Measurements from ENCODE around the gene AMH.

AMH gene

DNA sequence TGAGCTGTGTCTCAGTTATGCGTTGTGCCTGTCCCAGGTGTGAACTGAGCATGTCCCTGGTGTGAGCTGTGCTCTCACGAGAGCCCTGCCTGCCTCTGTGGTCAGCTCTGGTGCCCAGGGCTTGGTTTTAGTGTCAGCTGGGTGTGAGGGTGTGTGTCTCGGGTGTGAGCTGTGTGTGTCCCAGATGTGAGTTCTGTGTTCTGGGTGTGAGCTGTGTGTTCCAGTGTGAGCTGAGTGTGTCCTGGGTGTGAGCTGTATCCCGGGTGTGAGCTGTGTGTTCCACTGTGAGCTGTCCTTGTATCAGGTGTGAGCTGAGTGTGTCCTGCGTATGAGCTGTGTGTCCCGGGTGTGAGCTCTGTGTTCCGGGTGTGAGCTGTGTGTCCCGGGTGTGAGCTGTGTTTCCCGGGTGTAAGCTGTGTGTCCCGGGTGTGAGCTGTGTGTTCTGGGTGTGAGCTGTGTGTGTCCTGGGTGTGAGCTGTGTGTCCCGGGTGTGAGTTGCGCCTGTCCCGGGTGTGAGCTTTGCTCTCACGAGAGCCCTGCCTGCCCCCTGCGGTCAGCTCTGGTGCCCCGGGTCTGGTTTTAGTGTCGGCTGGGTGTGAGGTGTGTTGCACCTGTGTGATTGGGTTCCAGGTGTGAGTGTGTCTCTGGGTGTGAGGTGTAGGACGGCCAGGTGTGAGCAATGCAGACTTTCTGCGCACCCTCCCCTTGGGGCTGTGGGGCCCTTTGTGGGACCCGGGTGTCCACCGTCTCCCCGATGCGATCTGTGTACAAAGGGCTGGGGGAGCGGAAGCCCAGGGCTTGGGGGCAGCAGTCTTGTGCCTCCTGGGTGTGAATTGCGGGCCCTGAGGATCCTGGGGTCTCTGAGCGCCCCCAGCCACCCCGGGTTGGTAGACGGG, 39.9 kb downstream of the AMH start:
- no peak for DNase-seq (ENCODE audit: low read depth)
- peak overlapping the region; percentile 52 for H3K4me3 ChIP-seq (ENCODE audit: low read depth, low read length)
- TF ChIP-seq, protein P1, sequence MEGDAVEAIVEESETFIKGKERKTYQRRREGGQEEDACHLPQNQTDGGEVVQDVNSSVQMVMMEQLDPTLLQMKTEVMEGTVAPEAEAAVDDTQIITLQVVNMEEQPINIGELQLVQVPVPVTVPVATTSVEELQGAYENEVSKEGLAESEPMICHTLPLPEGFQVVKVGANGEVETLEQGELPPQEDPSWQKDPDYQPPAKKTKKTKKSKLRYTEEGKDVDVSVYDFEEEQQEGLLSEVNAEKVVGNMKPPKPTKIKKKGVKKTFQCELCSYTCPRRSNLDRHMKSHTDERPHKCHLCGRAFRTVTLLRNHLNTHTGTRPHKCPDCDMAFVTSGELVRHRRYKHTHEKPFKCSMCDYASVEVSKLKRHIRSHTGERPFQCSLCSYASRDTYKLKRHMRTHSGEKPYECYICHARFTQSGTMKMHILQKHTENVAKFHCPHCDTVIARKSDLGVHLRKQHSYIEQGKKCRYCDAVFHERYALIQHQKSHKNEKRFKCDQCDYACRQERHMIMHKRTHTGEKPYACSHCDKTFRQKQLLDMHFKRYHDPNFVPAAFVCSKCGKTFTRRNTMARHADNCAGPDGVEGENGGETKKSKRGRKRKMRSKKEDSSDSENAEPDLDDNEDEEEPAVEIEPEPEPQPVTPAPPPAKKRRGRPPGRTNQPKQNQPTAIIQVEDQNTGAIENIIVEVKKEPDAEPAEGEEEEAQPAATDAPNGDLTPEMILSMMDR (IDR thresholded peaks at IDR 0.05; ENCODE audit: insufficient read depth, low read depth, low read length, missing control alignments): no peak

DNA sequence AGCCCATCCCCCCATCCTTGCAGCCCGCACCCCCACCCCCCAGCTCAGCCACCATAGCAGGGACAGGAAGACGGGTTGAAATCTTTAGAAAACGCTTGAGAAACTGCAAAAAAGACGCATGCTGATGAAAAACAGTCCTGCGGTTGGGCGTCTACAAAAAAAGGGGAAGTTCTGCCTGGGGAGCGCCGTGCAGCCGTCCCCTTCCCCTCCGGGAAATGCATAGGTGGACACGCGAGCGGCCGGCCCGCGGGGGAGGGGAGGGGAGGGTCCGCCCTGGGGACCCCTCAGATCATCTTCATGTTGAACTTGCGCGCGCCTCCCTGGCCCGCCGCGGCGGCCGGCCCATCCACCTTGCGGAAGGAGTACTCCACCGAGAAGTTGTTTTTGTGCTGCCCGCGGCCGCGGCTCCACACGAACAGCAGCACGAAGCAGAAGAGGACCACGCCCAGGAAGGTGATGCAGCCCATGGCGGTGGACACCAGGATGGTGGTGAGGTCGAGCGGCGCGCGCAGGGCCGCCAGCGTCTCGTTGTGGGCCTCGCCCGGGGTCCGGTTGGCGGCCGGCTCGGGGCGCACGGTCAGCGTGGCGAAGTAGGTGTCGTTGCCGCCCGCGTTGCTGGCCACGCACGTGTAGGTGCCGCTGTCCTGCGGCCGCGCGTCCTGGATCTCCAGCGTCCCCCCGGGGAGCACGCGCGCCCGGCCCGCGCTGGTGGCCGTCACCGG, 40.8 kb downstream of the AMH start:
- TF ChIP-seq, protein P1 (IDR thresholded peaks at IDR 0.05; ENCODE audit: insufficient read depth, low read depth, low read length, missing control alignments): no peak
- H3K4me3 ChIP-seq (ENCODE audit: low read depth, low read length): peak overlapping the region; percentile 52
- peak; percentile 87 for DNase-seq (ENCODE audit: low read depth)

DNA sequence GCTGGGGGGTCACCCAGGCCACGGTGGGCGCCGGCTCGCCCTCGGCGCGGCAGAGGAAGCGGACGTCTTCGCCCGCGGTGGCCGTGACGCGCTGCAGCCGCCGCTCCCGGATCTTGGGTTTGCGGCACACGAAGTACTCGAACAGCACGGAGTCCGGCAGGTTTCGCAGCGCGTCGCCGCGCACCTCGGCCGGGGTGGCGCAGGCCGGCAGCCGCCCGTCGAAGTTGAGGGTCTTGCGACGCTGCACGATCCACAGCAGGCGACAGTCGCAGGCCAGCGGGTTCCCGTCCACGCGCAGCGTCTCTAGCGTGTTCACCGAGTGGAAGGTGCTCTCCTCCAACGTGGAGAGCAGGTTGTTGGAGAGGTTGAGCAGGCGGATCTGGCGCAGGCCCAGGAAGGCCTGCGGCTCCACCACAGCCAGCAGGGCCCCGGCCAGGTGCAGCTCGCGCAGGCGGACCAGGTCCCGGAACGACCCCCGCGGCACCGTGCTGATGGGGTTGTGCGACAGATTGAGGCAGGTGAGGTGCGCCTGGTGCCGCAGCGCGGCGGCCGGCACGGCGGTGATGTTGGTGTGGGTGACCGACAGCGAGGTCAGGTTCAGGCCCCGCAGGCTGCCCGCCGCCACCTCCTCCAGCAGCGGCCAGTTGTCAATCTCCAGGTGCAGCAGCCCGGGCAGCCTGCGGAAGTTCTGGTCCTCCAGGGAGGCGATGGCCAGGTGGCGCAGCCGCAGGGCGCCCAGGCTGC, 41.5 kb downstream of the AMH start:
- DNase-seq (ENCODE audit: low read depth): peak; percentile 45
- peak overlapping the region; percentile 52 for H3K4me3 ChIP-seq (ENCODE audit: low read depth, low read length)
- TF ChIP-seq, protein P1 (IDR thresholded peaks at IDR 0.05; ENCODE audit: insufficient read depth, low read depth, low read length, missing control alignments): no peak

DNA sequence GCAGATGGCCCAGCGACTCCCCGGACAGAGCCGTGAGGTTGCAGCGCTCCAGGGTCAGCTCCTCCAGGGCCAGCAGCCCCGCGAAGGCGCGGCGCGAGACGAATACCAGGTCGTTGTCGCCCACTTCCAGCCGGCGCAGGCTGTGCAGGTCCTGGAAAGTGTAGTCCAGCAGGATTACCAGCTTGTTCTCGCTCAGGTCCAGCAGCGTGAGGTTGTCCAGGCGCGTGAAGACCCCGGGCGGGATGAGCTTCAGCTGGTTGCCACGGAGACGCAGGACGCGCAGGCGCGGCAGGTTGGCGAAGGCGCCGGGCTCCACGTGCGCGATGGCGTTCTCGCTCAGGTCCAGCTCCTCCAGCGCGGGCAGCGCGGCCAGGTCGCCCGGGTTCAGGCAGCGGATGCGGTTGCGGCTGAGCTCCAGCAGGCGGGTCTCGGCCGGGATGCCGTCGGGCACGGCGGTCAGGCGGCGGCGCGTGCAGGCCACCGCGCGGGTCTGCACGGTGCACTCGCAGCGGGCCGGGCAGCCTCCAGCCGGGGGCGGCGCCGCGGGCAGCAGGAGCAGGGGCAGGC, 42.1 kb downstream of the AMH start:
- H3K4me3 ChIP-seq (ENCODE audit: low read depth, low read length): peak overlapping the region; percentile 52
- TF ChIP-seq, protein P1 (IDR thresholded peaks at IDR 0.05; ENCODE audit: insufficient read depth, low read depth, low read length, missing control alignments): no peak
- DNase-seq (ENCODE audit: low read depth): no peak

DNA sequence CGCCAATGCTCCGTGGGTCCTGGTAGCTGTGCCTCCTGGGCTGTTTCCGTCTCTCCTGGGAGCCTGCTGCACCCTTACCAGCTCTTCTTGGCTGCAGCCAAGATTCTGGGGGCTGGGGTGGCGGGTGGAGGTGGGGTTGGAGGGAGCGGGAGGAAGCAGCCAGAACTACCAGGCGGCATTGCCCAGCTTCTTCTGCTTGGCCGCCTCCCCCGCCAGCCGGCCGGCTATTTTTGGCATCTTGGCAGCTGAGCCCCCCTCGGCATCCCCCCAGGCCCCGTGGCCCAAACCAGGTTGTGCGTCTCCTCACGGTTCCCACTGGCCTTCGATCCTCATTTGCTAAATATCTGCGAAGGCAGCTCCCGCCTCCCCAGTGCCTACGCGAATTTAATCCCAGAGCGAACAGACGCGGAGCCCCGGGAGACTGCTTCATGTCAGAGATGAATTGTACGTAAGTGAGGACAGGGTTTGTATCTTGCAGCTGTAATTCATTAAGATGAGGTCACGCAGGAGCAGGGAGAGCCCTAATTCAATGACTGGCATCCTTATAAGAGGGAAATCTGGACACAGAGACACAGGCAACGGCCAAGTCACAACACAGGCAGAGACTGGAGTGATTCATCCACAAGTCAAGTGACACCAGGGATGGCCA, 45.7 kb downstream of the AMH start:
- no peak for DNase-seq (ENCODE audit: low read depth)
- TF ChIP-seq, protein P1 (IDR thresholded peaks at IDR 0.05; ENCODE audit: insufficient read depth, low read depth, low read length, missing control alignments): no peak
- H3K4me3 ChIP-seq (ENCODE audit: low read depth, low read length): no peak overlapping the region

DNA sequence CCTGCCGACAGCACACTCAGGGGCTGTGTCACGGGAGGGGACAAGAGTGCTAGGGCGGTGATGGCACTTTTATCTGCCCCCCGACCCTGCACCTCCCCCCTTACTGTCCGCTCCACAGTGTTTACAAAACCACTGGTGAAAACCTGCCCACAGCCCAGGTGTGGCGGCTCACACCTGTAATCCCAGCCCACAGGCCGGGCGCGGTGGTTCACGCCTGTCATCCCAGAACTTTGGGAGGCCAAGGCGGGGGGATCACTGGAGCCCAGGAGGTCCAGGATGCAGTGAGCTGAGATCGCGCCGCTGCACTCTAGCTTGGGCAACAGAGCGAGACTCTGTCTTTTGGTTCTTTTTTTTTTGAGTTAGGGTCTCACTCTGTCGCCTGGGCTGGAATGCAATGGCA, 47.0 kb downstream of the AMH start:
- TF ChIP-seq, protein P1 (IDR thresholded peaks at IDR 0.05; ENCODE audit: insufficient read depth, low read depth, low read length, missing control alignments): no peak
- no peak for DNase-seq (ENCODE audit: low read depth)
- no peak overlapping the region for H3K4me3 ChIP-seq (ENCODE audit: low read depth, low read length)
